ENCODE measurements around the gene POLK. TPM values are rescaled to one million over a fixed set of nuclear protein-coding genes. Genes with fewer than 3 reads are reported as not detected.

The POLK gene
- total and polyA plus RNA-seq, 2 of the 4 experiments (the other 2 are of a cell fraction) = 10.4 to 24.4 TPM

DNA sequence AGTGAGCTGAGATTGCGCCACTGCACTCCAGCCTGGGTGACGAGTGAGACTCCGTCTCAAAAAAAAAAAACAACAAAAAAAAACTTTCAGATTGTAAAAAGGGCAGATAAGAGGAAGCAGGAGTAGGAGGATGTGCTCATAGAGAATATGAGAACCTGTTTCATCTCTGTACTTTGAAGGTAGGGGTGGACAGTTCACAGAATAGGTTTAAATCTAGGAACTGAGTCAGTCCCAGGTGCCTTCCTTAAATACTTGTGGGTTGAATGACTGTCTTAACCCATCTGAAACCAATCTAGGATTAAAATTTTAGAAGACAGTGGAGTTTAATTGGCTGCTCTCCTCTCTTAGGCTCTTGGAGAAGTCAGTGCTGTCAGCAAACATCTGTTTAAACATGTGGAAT lies 12.4 kb downstream of the POLK start:
- no TSS peak for BruUV-seq (replicated peaks)
- Histone ChIP-seq H3K79me1 (ENCODE audit: low read depth in 1 of 2, low read length in 2 of 2) (peaks cover 23 to 36% of the 10 kb centered on the region in 2 experiments), H2AFZ (replicated peaks; ENCODE audit: low read length, poor library complexity) (no peak overlapping the region), H3K27me3 (ENCODE audit: control insufficient read depth, insufficient read depth, low read length) (no peaks in the 10 kb centered on the region), H3K27ac (ENCODE audit: insufficient read depth, low read length) (no peak overlapping the region), H3K4me3 (ENCODE audit: insufficient read depth, low read depth, low read length) (no peak overlapping the region), H2BK5ac (ENCODE audit: low read depth, low read length, poor library complexity, severe bottlenecking) (no peak overlapping the region), H4K91ac (ENCODE audit: insufficient read depth, low read depth, low read length) (no peak overlapping the region), H4K20me1 (ENCODE audit: insufficient read depth, low read length) (no peaks in the 10 kb centered on the region; the same call in none of the 2 replicates), H3K9ac (ENCODE audit: low read depth, low read length) (no peak overlapping the region), H3K36me3 (ENCODE audit: control insufficient read depth, insufficient read depth, low read length) (0 out of 2 replicates have a peak, but pooled peaks cover 1% of the 10 kb centered on the region), H3K56ac (ENCODE audit: extremely low read depth, insufficient read depth, low read length) (no peak overlapping the region), H2AK9ac (replicated peaks; ENCODE audit: low read depth, low read length, poor library complexity) (no peak overlapping the region), H2BK20ac (ENCODE audit: low read depth, low read length) (no peak overlapping the region), H4K8ac (ENCODE audit: low read depth in 2 of 2, low read length in 2 of 2) (no peak overlapping the region), H3K9me3 (ENCODE audit: control insufficient read depth, insufficient read depth, low read length) (peaks cover 5% of the 10 kb centered on the region; the same call in 1 of the 2 replicates), H3K4me1 (ENCODE audit: control insufficient read depth, insufficient read depth, low read length) (no peaks in the 10 kb centered on the region), H3K4me2 (ENCODE audit: low read depth, low read length) (no peak overlapping the region), H3K23ac (ENCODE audit: low read depth, low read length) (no peak overlapping the region), H3K9me1 (ENCODE audit: insufficient read depth, low read length) (peaks cover 1% of the 10 kb centered on the region; the same call in 1 of the 2 replicates), H3K18ac (ENCODE audit: low read depth, low read length) (no peak overlapping the region), H4K5ac (ENCODE audit: low read depth, low read length) (no peak overlapping the region), H3K4ac (ENCODE audit: low read depth, low read length) (no peak overlapping the region), H3K14ac (replicated peaks; ENCODE audit: low read depth, low read length) (no peak overlapping the region), H2AK5ac (ENCODE audit: low read depth, low read length) (no peak overlapping the region), H2BK15ac (ENCODE audit: low read depth, low read length) (no peak overlapping the region), H2BK120ac (ENCODE audit: low read depth, low read length) (no peak overlapping the region)
- dilution Hi-C loops (cut with HindIII; ENCODE audit: low sequenced_read_pairs, unreplicated experiment) (no loop called here), in situ Hi-C loops (cut with MboI; ENCODE audit: low sequenced_read_pairs) (no loop called here), intact Hi-C loops (cut with micrococcal nuclease) (no loop called here)
- TF ChIP-seq POLR2A (IDR thresholded peaks at IDR 0.05; ENCODE audit: low read depth, low read length) = no peak
- no peak for TF ChIP-seq MAZ (IDR thresholded peaks at IDR 0.05; ENCODE audit: borderline replicate concordance, low read depth, low read length)
- TF ChIP-seq, protein P1, sequence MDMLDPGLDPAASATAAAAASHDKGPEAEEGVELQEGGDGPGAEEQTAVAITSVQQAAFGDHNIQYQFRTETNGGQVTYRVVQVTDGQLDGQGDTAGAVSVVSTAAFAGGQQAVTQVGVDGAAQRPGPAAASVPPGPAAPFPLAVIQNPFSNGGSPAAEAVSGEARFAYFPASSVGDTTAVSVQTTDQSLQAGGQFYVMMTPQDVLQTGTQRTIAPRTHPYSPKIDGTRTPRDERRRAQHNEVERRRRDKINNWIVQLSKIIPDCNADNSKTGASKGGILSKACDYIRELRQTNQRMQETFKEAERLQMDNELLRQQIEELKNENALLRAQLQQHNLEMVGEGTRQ (IDR thresholded peaks at IDR 0.05; ENCODE audit: low read depth, low read length) = no peak
- TF ChIP-seq MXI1 (IDR thresholded peaks at IDR 0.05; ENCODE audit: borderline replicate concordance, low read depth, low read length) = no peak
- no peak for TF ChIP-seq SMC3 (IDR thresholded peaks at IDR 0.05; ENCODE audit: low read depth, low read length)
- TF ChIP-seq NFE2L2 (IDR thresholded peaks at IDR 0.05; ENCODE audit: low read depth, low read length) = no peak
- TF ChIP-seq MAFK (IDR thresholded peaks at IDR 0.05; ENCODE audit: low read depth, low read length) = no peak
- no peak for TF ChIP-seq RAD21 (IDR thresholded peaks at IDR 0.05; ENCODE audit: low read length)
- no peak for TF ChIP-seq RCOR1 (IDR thresholded peaks at IDR 0.05; ENCODE audit: insufficient replicate concordance, low read length)
- TF ChIP-seq CHD1 (IDR thresholded peaks at IDR 0.05; ENCODE audit: low read depth, low read length) = no peak
- TF ChIP-seq, protein P2, sequence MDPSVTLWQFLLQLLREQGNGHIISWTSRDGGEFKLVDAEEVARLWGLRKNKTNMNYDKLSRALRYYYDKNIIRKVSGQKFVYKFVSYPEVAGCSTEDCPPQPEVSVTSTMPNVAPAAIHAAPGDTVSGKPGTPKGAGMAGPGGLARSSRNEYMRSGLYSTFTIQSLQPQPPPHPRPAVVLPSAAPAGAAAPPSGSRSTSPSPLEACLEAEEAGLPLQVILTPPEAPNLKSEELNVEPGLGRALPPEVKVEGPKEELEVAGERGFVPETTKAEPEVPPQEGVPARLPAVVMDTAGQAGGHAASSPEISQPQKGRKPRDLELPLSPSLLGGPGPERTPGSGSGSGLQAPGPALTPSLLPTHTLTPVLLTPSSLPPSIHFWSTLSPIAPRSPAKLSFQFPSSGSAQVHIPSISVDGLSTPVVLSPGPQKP (IDR thresholded peaks at IDR 0.05; ENCODE audit: borderline replicate concordance, low read depth, low read length) = no peak
- no peak for TF ChIP-seq FOS (IDR thresholded peaks at IDR 0.05; ENCODE audit: low read depth, low read length)
- TF ChIP-seq, protein P3, sequence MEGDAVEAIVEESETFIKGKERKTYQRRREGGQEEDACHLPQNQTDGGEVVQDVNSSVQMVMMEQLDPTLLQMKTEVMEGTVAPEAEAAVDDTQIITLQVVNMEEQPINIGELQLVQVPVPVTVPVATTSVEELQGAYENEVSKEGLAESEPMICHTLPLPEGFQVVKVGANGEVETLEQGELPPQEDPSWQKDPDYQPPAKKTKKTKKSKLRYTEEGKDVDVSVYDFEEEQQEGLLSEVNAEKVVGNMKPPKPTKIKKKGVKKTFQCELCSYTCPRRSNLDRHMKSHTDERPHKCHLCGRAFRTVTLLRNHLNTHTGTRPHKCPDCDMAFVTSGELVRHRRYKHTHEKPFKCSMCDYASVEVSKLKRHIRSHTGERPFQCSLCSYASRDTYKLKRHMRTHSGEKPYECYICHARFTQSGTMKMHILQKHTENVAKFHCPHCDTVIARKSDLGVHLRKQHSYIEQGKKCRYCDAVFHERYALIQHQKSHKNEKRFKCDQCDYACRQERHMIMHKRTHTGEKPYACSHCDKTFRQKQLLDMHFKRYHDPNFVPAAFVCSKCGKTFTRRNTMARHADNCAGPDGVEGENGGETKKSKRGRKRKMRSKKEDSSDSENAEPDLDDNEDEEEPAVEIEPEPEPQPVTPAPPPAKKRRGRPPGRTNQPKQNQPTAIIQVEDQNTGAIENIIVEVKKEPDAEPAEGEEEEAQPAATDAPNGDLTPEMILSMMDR (conservative IDR thresholded peaks at IDR 0.05; ENCODE audit: low read depth, low read length) = no peak
- no peak for TF ChIP-seq RFX5 (IDR thresholded peaks at IDR 0.05; ENCODE audit: low read depth, low read length)
- no peak for TF ChIP-seq CEBPB (IDR thresholded peaks at IDR 0.05; ENCODE audit: low read depth, low read length)
- TF ChIP-seq BHLHE40 (IDR thresholded peaks at IDR 0.05; ENCODE audit: low read depth, low read length) = no peak
- no CpG with 5 or more reads among the region's 3 CpGs for WGBS, 2 experiments (ENCODE audit: extremely low coverage in 2 of 2, insufficient read length in 1 of 2)
- DNase-seq (no peak), ATAC-seq (ENCODE audit: low read depth) (no peak)
- POLR2A ChIA-PET (ENCODE audit: unreplicated experiment) = no interaction called here
- CTCF ChIA-PET = no interaction called here
